Adipocyte (in vitro differentiated cells): ENCODE results near the gene GNPNAT1.
A peak's percentile ranks its signal among the peaks of the same experiment; 100 is the strongest.
"Not testable (repeated sequence)": the region's sequence is repeated elsewhere in the genome, so short reads cannot be mapped to it uniquely, and the experiment has no call there.

ENCODE experiments used
- DNase-seq: peaks from one replicate; pipeline ENCODE4 v3.0.0-alpha.2; 2015; ENCODE audit warnings: low read depth
- H3K27me3 ChIP-seq: replicated peaks from 2 replicates; pipeline ENCODE4 v1.7.0; 2013; ENCODE audit warnings: mild to moderate bottlenecking, low read length, moderate library complexity; ENCODE audit not compliant: control insufficient read depth, insufficient read depth
- H3K36me3 ChIP-seq: 2 replicates; pipeline ENCODE4 v1.7.0; 2013; ENCODE audit warnings: low read length, mild to moderate bottlenecking, moderate library complexity; ENCODE audit not compliant: control insufficient read depth, insufficient read depth, severe bottlenecking
- H3K4me1 ChIP-seq: 2 replicates; pipeline ENCODE4 v1.7.0; 2013; ENCODE audit warnings: mild to moderate bottlenecking, low read length, moderate library complexity; ENCODE audit not compliant: control insufficient read depth, insufficient read depth
- H3K4me3 ChIP-seq: 2 replicates; pipeline ENCODE4 v1.7.0; 2013; ENCODE audit warnings: mild to moderate bottlenecking, low read length, moderate library complexity
- H3K9ac ChIP-seq: 2 replicates; pipeline ENCODE4 v1.7.0; 2013; ENCODE audit warnings: mild to moderate bottlenecking, low read length, moderate library complexity
- H3K9me3 ChIP-seq: 2 replicates; pipeline ENCODE4 v1.7.0; 2013; ENCODE audit warnings: mild to moderate bottlenecking, low read length, moderate library complexity; ENCODE audit not compliant: control insufficient read depth

The GNPNAT1 gene

DNA sequence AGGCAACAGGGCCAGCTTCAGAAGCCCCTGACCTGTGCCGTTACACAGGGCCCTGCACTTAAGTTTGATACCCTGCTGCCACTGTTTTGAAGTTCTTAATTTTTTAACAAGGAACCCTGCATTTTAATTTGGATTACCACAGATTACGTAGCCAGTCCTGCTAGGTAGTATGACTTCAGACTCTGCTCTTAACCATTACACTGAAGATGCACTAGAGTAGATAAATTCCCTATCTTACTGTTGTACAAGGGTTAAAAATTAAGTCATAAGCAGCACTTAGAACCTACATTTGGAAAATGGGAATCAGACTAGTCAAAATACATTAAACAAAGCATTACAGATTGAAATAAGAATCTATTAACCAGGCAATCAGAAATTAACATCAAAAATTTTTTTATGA is 2.3 kb downstream of the GNPNAT1 start:
- Histone ChIP-seq H3K9me3 (no peaks in the 10 kb centered on the region), H3K36me3 (peaks cover under 1% of the 10 kb centered on the region), H3K9ac (peak overlapping the region; percentile 56), H3K4me3 (peak overlapping the region; percentile 98), H3K27me3 (no peaks in the 10 kb centered on the region), H3K4me1 (peaks cover 39% of the 10 kb centered on the region)
- DNase-seq = no peak

GRCh38 chr14:52786887-52787286 is 4.5 kb downstream of the GNPNAT1 start:
- DNase-seq = no peak
- Histone ChIP-seq H3K27me3 (no peaks in the 10 kb centered on the region), H3K9ac (no peak overlapping the region), H3K9me3 (no peaks in the 10 kb centered on the region), H3K4me1 (peaks cover 47% of the 10 kb centered on the region), H3K36me3 (peaks cover 22% of the 10 kb centered on the region), H3K4me3 (no peak overlapping the region)

DNA sequence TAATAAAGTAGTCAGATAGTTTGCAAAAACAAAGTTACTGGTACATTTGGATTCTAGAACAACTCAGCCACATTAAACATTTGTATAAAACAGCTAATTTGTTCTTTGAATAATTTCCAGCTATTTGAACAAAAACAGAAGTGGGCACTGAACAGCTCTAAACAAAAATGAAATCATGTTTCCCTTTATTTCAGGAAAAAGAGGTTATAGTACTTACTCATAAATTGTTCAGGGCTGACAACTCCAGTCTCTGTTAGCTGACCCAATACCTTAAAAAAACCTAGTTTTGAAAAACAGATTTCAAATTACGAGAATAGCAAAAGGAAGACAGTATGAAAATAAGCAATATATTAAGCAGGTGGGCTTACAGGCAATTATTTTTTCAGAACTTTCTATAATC is 8.2 kb downstream of the GNPNAT1 start:
- peaks cover 58% of the 10 kb centered on the region for H3K36me3 ChIP-seq
- H3K9ac ChIP-seq = no peak overlapping the region
- H3K9me3 ChIP-seq = no peaks in the 10 kb centered on the region
- no peak for DNase-seq
- no peak overlapping the region for H3K4me3 ChIP-seq
- peaks cover 23% of the 10 kb centered on the region for H3K4me1 ChIP-seq
- no peaks in the 10 kb centered on the region for H3K27me3 ChIP-seq

- H3K9ac ChIP-seq = no peak overlapping the region
- H3K36me3 ChIP-seq = peaks cover 73% of the 10 kb centered on the region
- H3K27me3 ChIP-seq = no peaks in the 10 kb centered on the region
- H3K9me3 ChIP-seq = no peaks in the 10 kb centered on the region
- DNase-seq = no peak
- H3K4me1 ChIP-seq = peaks cover 17% of the 10 kb centered on the region
- no peak overlapping the region for H3K4me3 ChIP-seq
These were observed 9.8 kb downstream of the GNPNAT1 start for GRCh38 chr14:52781629-52782028.

- H3K9ac ChIP-seq = no peak overlapping the region
- no peaks in the 10 kb centered on the region for H3K27me3 ChIP-seq
- no peak overlapping the region for H3K4me3 ChIP-seq
- peaks cover 80% of the 10 kb centered on the region for H3K36me3 ChIP-seq
- H3K4me1 ChIP-seq = peaks cover 17% of the 10 kb centered on the region
- DNase-seq = no peak
- H3K9me3 ChIP-seq = no peaks in the 10 kb centered on the region
These were observed 10.5 kb downstream of the GNPNAT1 start for GRCh38 chr14:52780893-52781292.

GRCh38 chr14:52778702-52779101 is 12.7 kb downstream of the GNPNAT1 start:
- H3K9me3 ChIP-seq = no peaks in the 10 kb centered on the region
- H3K4me3 ChIP-seq = no peak overlapping the region
- peaks cover 97% of the 10 kb centered on the region for H3K36me3 ChIP-seq
- H3K27me3 ChIP-seq = no peaks in the 10 kb centered on the region
- H3K9ac ChIP-seq = no peak overlapping the region
- DNase-seq = no peak
- peaks cover 14% of the 10 kb centered on the region for H3K4me1 ChIP-seq

DNA sequence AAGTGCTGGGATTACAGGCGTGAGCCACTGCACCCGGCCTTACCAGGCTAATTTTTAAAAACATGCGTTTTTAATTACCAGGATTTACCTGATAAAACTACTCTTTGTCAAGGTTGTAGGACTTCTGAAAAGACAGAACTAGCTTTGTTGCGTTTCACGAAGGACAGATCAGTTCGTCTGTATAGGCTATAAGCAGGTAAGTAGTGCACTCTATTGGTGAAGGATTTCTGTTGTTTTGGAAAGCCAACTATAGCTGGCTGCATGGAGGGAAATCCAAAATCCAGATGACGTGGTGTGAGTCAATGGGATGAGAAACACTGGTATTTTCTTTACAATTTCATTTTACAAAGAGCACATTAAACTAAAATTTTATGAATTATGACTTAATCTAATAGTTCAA is 14.6 kb downstream of the GNPNAT1 start:
- no peak overlapping the region for H3K4me3 ChIP-seq
- no peak for DNase-seq
- H3K9ac ChIP-seq = no peak overlapping the region
- H3K4me1 ChIP-seq = peaks cover 3% of the 10 kb centered on the region
- H3K9me3 ChIP-seq = no peaks in the 10 kb centered on the region
- H3K36me3 ChIP-seq = peaks cover 91% of the 10 kb centered on the region
- no peaks in the 10 kb centered on the region for H3K27me3 ChIP-seq

DNA sequence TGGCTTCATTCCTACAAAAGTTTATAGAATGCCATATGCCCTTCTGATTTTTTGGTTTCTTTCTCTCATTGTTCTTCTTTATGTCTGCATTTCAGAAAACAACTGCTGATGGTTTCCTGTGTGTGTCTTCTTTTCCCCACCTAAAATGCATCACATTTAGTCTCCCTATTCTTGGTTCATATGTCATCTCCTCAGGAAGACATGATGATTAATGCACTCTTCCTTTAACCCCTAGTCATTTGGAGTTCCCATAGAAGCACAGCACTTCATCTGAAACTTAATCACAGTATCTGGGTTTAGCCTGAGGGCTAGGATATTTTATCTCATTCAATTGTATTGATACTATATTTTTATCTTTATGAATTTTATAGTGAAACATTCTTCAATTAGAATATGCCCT is 21.5 kb downstream of the GNPNAT1 start:
- Histone ChIP-seq H3K36me3 (peaks cover 77% of the 10 kb centered on the region), H3K9me3 (no peaks in the 10 kb centered on the region), H3K4me3 (no peak overlapping the region), H3K9ac (no peak overlapping the region), H3K4me1 (no peaks in the 10 kb centered on the region), H3K27me3 (no peaks in the 10 kb centered on the region)
- DNase-seq = no peak

DNA sequence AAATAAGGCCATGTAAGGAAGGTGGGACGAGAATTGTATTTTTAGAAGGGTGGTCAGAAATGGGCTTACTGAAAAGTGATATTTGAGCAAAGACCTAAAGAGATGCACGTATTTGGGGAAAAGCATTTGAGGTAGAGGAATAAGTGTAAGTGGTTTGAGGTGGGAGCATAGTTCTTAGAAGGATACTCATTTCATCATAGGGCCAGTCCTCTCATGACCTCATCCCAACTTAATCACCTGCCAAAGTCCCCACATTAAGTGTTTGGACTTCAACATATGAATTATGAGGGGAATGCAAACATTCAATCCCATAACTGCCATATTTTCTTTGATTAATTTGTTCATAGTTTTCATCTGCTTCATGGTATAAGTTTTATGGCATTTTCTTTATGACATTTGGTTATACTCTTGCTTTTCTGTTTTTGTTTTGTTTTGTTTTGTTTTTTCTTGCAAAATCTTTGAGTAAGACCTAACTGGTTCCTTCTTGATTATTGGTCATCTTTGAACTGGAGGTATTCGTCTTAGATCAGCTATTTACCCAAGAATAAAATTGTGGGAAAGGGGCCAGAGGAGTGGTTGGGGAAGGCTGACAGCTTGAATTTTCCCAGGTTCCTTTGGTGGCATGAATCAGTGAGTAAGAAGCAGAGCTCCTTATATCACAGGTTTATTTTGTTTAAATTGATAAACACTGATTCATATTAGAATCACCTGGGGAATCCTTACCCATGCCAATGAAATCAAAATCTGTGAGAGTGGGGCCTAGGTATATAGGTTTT is 24.2 kb downstream of the GNPNAT1 start:
- Histone ChIP-seq H3K27me3 (no peaks in the 10 kb centered on the region), H3K4me3 (no peak overlapping the region), H3K4me1 (no peaks in the 10 kb centered on the region), H3K36me3 (peaks cover 61% of the 10 kb centered on the region), H3K9ac (no peak overlapping the region), H3K9me3 (no peaks in the 10 kb centered on the region)
- no peak for DNase-seq

DNA sequence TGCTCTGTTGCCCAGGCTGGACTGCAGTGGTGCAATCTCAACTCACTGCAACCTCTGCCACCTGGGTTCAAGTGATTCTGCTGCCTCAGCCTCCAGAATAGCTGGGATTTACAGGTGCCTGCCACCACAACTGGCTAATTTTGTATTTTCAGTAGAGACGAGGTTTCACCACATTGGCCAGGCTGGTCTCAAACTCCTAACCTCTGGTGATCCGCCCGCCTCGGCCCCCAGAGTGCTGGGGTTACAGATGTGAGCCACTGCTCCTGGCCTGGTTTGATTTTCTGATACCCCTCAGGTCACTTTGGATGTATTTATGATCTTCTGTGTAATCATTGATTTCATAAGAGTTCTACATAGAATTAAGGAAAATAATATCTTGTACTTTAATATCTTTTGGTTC is 28.5 kb downstream of the GNPNAT1 start:
- H3K4me1 ChIP-seq, H3K4me3 ChIP-seq, DNase-seq, H3K9ac ChIP-seq, H3K9me3 ChIP-seq, H3K27me3 ChIP-seq: not testable (repeated sequence)
- H3K36me3 ChIP-seq = peaks cover 56% of the 10 kb centered on the region

DNA sequence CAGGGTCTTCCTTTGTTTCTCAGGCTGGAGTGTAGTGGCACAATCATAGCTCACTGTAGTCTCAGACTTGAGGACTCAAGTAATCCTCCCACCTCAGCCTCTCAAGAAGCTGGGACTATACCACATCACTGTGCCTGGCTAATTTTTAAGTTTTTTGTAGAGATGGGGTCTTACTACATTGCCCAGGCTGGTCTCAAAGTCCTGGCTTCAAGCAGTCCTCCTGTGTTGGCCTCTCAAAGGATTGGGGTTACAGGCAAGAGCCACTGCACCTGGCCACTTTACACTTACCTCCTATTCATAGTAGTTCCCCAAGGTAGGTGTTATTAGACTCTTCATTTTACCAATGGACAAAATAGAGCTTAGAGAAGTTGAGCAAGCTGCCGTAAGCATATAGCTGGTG is 32.3 kb downstream of the GNPNAT1 start:
- Histone ChIP-seq H3K9ac (no peak overlapping the region), H3K4me3 (no peak overlapping the region), H3K4me1 (no peaks in the 10 kb centered on the region), H3K27me3 (no peaks in the 10 kb centered on the region), H3K9me3 (no peaks in the 10 kb centered on the region), H3K36me3 (peaks cover 55% of the 10 kb centered on the region)
- no peak for DNase-seq
